HFF-Myc (cell line): ENCODE measurements around the gene LRIT2.

ENCODE experiments used
- DNase-seq: peaks from one replicate; pipeline ENCODE4 v3.0.0-alpha.2; 2011; ENCODE audit warnings: low read depth; ENCODE audit errors: extremely low read depth
- H3K4me3 ChIP-seq: replicated peaks from 2 replicates; pipeline ENCODE4 v1.5.1; 2011; ENCODE audit warnings: low read depth, mild to moderate bottlenecking, control low read depth, low read length
- CTCF ChIP-seq: IDR thresholded peaks from 2 replicates; pipeline ENCODE4 v1.5.1; 2012; ENCODE audit warnings: mild to moderate bottlenecking, low read depth, low read length, control low read depth; ENCODE audit errors: missing control alignments

The LRIT2 gene

GRCh38 chr10:84233940-84234339 lies 8.6 kb upstream of the LRIT2 start:
- no peak overlapping the region for H3K4me3 ChIP-seq
- no peak for TF ChIP-seq CTCF
- DNase-seq: no peak

GRCh38 chr10:84232376-84232775 lies 7.0 kb upstream of the LRIT2 start:
- no peak overlapping the region for H3K4me3 ChIP-seq
- TF ChIP-seq CTCF: no peak
- DNase-seq: no peak

- no peak overlapping the region for H3K4me3 ChIP-seq
- no peak for DNase-seq
- no peak for TF ChIP-seq CTCF
These were observed 5.0 kb upstream of the LRIT2 start for GRCh38 chr10:84230359-84230758.

- no peak overlapping the region for H3K4me3 ChIP-seq
- no peak for TF ChIP-seq CTCF
- no peak for DNase-seq
These were observed 2.5 kb upstream of the LRIT2 start for GRCh38 chr10:84227810-84228209.

- H3K4me3 ChIP-seq: no peak overlapping the region
- TF ChIP-seq CTCF: no peak
- DNase-seq: no peak
These were observed 1.3 kb upstream of the LRIT2 start for GRCh38 chr10:84226616-84227015.

- no peak for DNase-seq
- no peak for TF ChIP-seq CTCF
- H3K4me3 ChIP-seq: no peak overlapping the region
These were observed 824 bp downstream of the LRIT2 start for GRCh38 chr10:84224411-84225028.

- TF ChIP-seq CTCF: no peak
- no peak overlapping the region for H3K4me3 ChIP-seq
- no peak for DNase-seq
These were observed 3.4 kb downstream of the LRIT2 start for GRCh38 chr10:84221916-84222315.
